HepG2 (cell line): ENCODE data around the gene IGSF5.

ENCODE experiments used
- ESRRA ChIP-seq: sonication (generic); formaldehyde crosslinking; IDR thresholded peaks from 2 replicates; pipeline ENCODE4 v1.5.1; 2020; ENCODE audit warnings: mild to moderate bottlenecking, low read depth, missing genetic modification reagents
- FOSL2 ChIP-seq: sonication (generic); formaldehyde crosslinking; IDR thresholded peaks from 2 replicates; pipeline ENCODE4 v1.4.0; 2020; ENCODE audit warnings: missing genetic modification reagents
- HOXD1 ChIP-seq: sonication (generic); formaldehyde crosslinking; IDR thresholded peaks from 2 replicates; pipeline ENCODE4 v1.5.0; 2020; ENCODE audit warnings: missing genetic modification reagents
- MXI1 ChIP-seq: IDR thresholded peaks from 3 replicates; pipeline ENCODE4 v1.6.1; 2012; ENCODE audit warnings: low read depth, low read length, inconsistent platforms, borderline replicate concordance
- NAIF1 ChIP-seq: sonication (generic); formaldehyde crosslinking; IDR thresholded peaks from 2 replicates; pipeline ENCODE4 v1.5.0; 2020; ENCODE audit warnings: mild to moderate bottlenecking, missing genetic modification reagents, borderline replicate concordance
- NFYB ChIP-seq: sonication (generic); formaldehyde crosslinking; IDR thresholded peaks from 2 replicates; pipeline ENCODE4 v1.4.0; 2020; ENCODE audit warnings: missing genetic modification reagents
- RFX5 ChIP-seq: IDR thresholded peaks from 2 replicates; pipeline ENCODE4 v1.6.1; 2011; ENCODE audit warnings: low read depth, low read length, improper control_type of control experiment
- SMC3 ChIP-seq: IDR thresholded peaks from 2 replicates; pipeline ENCODE4 v1.6.1; 2011; ENCODE audit warnings: low read length, improper control_type of control experiment
- SRF ChIP-seq: IDR thresholded peaks from 2 replicates; pipeline ENCODE4 v1.6.1; 2011; ENCODE audit warnings: mild to moderate bottlenecking, low read depth, low read length, moderate library complexity
- ZIK1 ChIP-seq: sonication (generic); formaldehyde crosslinking; IDR thresholded peaks from 2 replicates; pipeline ENCODE4 v1.5.0; 2020; ENCODE audit warnings: mild to moderate bottlenecking, low read depth, missing genetic modification reagents, borderline replicate concordance
- ZNF530 ChIP-seq: sonication (generic); formaldehyde crosslinking; IDR thresholded peaks from 2 replicates; pipeline ENCODE4 v1.5.0; 2020; ENCODE audit warnings: low read depth, mild to moderate bottlenecking, missing genetic modification reagents
- TF ChIP-seq, protein P1 (sequence below): sonication (generic); formaldehyde crosslinking; conservative IDR thresholded peaks from 2 replicates; pipeline ENCODE4 v1.4.0; 2020; ENCODE audit warnings: missing genetic modification reagents

DNA sequence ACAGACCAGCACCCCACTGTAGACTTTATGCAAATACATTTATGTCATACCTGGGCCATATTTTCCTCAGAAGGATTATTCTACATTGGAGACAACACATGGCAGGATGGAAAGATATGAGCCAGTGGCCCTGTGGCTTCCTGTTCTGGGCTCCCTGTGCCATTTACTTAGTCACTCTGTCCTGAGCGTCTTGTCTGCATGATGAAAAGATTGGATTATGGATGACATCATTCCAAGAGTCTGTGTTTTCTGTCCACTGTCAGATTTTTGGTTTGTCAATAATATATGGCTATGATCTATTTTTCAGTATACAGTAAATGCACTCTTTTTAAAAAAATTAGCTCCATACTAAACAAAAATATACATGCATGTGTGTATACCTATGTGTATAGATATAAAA lies 30.8 kb downstream of the IGSF5 start:
- TF ChIP-seq SMC3, result no peak
- TF ChIP-seq, protein P1, sequence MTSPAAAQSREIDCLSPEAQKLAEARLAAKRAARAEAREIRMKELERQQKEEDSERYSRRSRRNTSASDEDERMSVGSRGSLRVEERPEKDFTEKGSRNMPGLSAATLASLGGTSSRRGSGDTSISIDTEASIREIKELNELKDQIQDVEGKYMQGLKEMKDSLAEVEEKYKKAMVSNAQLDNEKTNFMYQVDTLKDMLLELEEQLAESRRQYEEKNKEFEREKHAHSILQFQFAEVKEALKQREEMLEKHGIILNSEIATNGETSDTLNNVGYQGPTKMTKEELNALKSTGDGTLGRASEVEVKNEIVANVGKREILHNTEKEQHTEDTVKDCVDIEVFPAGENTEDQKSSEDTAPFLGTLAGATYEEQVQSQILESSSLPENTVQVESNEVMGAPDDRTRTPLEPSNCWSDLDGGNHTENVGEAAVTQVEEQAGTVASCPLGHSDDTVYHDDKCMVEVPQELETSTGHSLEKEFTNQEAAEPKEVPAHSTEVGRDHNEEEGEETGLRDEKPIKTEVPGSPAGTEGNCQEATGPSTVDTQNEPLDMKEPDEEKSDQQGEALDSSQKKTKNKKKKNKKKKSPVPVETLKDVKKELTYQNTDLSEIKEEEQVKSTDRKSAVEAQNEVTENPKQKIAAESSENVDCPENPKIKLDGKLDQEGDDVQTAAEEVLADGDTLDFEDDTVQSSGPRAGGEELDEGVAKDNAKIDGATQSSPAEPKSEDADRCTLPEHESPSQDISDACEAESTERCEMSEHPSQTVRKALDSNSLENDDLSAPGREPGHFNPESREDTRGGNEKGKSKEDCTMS (CRISPR knock-in tag), result no peak
- no peak for TF ChIP-seq SRF
- no peak for TF ChIP-seq MXI1
- TF ChIP-seq NFYB (CRISPR knock-in tag), result no peak
- TF ChIP-seq FOSL2 (CRISPR knock-in tag), result no peak
- TF ChIP-seq ZIK1 (CRISPR knock-in tag), result no peak
- TF ChIP-seq ZNF530 (CRISPR knock-in tag), result no peak
- no peak for TF ChIP-seq ESRRA
- no peak for TF ChIP-seq HOXD1 (CRISPR knock-in tag)
- no peak for TF ChIP-seq RFX5
- no peak for TF ChIP-seq NAIF1 (CRISPR knock-in tag)
